Anterior cingulate cortex (tissue), 58 donors: ENCODE results near the gene GP1BA.
"Not testable (repeated sequence)": the region's sequence is repeated elsewhere in the genome, so short reads cannot be mapped to it uniquely, and the experiment has no call there.

Experiments used
- DNase-seq, 58 donors: peaks; one replicate each; lab custom pipeline; 2025; lab: John Stamatoyannopoulos, UW

Gene GP1BA

DNA sequence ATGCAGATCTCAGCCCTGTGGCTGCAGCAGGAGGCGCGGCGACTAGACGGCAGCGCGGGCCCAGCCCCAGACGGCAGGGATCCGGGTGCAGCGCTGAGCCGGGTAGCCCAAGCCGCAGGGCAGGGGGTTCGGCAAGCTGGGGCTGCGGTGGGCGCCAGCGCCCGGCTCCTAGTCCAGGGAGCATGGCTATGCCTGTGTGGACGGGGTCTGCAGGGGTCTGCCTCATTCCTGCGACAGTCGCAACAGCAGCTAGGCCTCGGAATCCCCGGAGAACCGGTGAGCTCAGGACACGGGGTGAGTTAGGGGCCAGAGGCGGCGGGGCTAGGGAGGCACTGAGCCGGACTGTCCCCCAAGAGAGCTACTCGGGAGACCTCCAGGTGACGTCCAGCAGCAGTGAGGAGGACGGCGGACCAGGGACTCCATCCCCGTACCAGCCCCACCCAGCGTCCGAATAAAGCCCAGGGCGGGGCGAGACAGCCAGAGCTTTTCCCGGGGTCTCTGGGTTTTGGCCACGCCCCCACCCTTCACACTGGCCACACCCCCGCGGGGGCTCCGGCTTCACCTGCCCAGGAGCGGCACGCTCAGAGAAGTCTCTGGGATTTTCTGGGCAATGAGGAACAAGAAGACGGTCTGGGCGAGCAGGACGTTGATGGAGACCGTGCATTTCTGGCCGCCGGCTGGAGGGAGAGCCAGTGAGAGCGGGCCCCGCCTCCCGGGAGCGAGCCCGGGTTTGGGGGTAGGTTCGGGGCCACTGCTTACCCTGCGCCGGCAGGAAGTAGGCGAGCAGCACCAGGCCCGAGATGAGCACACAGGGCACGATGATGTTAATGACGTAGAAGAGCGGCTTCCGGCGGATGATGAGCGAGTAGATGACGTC is 31.6 kb upstream of the GP1BA start:
- DNase-seq: peak in 2 of 58 donors; percentile 3 to 9

DNA sequence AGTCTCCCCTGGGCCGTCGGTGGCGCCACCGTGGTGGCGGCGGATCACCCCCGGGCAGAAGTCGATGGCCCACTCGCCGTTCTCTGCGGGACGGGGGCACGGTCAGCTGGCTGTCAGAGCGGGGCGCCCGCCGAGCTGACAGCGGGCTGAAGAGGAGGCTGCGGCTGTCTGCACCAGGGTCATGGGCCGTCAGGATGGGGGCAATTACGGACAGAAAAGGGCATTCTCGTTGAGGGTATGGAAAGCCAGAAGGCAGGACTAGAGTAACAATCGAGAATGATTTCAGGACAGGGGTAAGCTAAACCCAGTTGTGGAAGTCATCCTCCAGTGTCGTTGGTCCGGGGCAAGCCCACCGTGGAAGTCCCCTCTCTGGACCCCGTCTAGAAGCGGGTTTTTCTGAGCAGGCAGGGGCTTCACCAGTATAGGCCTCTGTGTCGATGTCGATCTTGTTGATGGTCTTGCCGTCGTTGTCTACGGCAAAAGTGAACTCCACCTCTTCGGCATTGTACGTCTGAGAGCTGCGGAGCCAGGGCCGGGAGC is 30.9 kb upstream of the GP1BA start:
- DNase-seq: no peak

DNA sequence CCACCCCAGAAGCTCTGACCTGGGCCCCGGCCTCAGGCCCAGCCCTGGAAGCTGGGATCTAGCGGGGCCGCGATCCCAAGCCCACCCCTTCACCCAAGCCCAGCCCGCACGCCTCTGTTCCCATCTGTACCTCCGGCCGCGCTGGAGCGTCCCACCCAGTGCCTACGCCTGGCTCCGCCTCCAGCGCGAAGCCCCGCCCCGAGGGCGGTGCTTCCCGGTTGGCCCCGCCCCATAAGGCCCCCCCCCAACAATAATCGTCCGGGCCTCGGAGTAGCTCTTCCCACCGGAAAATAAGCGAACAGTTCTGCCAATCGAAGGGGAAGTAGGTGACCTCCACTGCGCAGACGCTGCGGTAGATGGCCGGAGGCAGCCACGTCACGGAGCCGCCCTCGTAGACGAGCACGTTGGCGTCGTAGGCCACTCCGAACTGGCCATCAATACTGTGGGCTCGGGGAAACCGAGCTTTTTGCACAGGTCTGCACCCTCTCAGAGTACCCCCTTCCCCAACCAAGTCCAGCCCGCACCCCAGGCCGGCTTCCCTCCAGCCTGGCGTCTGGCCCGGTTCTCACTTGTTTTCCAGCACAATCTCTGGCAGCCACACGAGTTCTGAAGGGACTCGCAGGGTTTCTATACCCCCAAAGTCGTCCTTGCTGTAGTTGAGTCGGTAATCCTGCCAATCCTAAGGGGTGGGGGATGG is 30.3 kb upstream of the GP1BA start:
- peak in 33 of 58 donors; percentile 16 to 78 (median 46) for DNase-seq

DNA sequence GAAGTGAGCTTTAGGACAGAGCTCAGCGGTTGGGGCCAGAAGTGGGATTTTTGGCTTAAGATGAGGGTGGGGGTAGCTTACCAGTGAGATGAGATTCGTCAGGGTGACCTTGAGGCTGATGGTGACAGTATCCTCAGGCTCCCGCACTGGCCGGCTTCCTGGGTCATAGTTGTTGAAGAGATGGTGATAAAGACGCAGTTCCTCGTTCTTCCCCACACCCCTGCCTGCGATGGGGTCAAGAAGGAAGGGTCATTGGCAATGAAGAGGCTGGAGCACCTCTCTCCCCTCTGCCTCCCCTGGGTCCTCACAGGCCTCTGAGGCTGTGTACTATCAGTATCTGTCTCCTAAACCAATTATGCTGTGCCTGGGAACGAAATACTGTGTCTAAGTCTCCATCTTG is 29.5 kb upstream of the GP1BA start:
- DNase-seq: no peak

DNA sequence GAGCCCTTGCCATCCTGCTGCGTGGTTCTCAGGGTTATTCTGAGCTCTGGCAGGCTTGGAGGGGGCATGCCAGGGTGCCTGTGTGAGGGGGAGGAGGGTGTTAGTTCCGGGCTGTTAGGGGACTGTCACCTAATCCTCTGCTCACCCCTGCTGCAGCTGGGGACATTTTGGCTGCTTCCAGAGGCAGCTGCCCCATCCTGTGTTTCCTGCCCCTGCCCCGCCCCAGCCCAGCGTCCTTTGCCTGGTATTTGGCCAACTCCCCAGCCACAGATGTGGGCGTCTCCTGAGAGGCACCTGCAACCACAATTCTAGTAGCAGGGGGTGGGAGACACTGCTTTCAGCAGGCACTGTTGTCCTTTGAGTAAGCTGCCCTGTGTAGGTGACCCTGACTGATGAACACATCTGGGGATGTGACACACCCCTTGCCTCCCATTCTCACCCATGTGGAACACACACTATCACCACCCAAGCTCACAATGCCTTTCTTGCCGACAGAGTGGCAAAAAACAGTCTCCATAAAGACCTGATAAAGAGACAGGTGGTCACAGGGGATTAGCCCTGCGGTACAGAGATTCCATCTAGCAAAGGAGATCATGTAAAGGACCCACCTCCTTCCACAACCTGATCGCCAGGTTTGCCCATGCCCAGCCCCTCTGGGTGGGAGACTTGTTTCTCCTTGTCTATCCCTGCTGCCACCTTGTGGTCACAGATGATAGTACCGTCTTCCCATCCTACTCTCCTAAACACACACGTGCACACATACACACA is 28.8 kb upstream of the GP1BA start, which contains the start of gene CHRNE:
Gene CHRNE, minus strand, starts transcription at position 48 of the 768 bp plus-strand sequence. Its CDS starts 35 bp downstream, at position 13.
- peak in 51 of 58 donors; percentile 7 to 79 (median 44) for DNase-seq

DNA sequence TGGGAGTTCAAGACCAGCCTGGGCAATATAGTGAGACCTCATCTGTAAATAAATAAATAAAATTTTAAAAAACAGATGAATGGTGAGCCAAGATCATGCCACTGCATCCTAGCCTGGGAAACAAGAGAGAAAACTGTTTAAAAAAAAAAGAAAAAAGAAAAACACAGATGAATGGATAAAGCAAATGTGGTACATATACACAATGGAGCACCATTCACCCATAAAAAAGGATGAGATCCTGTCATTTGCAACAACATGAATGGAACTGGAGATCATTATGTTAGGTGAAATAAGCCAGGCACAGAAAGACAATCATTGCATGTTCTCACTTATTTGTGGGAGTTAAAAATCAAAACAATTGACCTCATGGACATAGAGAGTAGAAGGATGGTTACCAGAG is 25.4 kb upstream of the GP1BA start:
- not testable (repeated sequence) for DNase-seq

DNA sequence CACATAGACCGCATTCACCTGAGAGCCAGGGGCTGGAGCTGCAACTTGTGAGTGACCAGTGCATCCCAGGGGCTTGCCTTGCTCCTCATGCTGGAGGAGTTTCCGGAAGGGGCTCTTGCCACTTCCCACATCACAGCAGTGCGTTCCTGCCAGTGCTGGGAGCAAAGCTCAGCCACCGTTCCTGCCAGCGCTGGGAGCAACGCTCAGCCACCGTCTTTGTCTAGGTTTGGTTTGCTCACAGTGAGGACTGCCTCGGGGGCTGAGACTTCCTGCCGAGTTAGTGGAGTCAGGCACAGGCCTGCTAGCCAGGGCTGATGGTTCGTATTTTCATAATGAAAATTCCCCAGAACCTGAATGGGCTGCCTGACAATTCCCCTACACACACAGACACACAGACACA is 23.8 kb upstream of the GP1BA start:
- peak in 3 of 58 donors; percentile 10 to 23 (median 18) for DNase-seq

DNA sequence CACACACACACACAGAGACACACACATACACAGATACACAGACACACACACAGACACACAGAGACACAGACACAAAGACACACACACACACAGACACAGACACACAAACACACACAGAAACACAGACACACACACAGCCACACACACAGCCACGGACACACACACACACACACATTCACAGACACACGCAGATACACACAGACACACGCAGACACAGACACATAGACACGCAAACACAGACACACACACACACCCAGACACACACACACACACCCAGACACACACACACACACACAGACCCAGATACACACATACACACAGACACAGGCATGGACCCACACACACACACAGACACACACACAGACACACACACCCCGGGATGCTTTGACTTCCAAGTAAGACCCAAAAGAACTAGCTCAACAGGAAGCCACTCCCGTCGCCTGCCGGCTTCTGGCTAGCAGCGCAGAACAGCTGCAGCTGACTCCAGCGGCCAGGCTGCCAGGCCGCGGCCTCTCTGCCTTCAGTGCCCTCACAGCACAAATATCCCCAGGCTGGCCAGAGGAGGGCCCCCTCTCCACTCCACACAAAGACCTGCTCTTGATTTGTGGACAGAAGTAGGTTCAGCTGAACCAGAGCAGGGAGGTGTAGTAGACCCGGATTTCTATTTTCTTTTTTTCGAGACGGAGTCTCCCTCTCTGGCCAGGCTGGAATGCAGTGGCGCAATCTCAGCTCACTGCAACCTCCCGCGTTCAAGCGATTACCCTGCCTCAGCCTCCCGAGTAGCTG is 23.2 kb upstream of the GP1BA start:
- DNase-seq: peak in 55 of 58 donors; percentile 23 to 89 (median 70)

DNA sequence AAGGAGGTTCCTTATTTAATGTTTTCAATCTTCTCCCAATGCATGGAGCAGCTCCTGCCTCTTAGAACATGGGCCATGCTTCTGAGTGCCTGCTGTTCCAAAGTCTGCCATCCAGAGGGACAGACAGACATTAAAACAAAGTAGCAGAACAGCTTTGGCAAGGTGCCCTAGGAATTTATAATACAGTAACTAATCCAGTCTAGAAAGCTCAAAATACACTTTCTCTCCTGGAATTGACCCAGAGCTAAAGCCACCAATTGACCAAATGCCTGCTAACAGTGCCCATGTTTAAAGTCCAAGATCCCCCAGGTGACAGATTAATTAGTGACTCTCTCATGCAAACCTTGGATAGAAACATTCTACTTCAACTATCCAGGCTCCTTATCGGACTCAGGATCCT is 18.1 kb upstream of the GP1BA start:
- DNase-seq: no peak

DNA sequence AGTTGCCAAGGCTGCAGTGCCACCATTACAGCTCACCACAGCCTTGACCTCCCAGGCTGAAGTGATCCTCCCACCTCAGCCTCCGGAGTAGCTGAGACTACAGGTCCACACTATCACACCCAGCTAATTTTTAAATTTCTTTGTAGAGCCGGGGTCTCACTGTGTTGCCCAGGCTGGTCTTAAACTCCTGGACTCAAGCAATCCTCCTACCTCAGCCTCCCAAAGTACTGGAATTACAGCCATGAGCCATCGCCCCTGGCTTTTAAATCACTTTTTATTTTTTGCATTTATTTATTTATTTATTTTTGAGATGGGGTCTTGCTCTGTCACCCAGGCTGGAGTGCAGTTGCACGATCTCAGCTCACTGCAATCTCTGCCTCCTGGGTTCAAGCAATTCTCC is 17.5 kb upstream of the GP1BA start:
- DNase-seq: not testable (repeated sequence)

DNA sequence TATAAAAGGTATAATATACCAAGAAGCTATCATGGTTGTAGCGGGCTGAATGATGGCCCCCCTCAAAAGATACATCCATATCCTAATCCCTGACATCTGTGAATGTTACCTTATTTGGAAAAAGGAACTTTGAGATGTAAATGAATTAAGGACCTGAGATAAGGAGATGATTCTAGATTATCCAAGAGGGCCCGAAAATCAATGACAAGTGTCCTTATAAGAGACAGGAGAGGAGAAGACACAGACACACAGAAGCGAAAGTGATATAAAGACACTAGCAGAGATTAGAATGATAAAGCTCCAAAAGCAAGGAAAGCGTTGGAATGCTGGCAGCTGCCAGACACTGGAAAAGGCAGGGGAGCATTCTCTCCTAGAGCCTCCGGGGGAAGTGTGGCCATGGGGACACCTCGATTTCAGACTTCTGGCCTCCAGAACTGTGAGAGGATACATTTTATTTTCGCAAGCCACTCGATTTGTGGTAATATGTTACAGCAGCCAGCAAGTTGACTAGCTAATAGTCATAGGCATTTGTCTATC is 12.5 kb upstream of the GP1BA start:
- no peak for DNase-seq

DNA sequence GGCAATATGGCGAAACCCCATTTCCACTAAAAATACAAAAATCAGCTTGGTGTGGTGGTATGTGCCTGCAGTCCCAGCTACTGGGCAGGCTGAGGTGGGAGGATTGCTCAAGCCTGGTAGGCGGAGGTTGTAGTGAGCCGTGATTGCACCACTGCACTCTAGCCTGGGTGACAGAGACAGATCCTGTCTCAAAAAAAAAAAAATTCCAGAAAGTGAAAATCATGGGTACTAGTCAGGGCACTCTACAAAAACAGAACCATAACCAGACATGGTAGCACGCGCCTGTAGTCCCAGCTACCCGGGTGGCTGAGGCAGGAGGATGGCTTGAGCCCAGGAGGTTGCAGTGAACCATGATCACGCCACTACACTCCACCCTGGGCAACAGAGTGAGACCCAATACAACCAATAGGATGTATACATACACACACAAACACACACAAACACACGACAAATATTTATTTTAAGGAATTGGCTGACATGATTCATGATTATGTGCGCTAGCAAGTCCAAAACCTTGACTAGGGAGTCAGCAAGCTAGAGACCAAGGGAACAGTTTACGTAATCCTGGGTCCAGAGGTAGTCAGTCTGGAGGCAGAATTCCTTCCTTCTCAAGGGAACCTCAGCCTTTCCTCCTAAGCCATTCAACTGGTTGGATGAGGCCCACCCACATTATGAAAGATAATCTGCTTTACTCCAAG is 11.6 kb upstream of the GP1BA start:
- DNase-seq: no peak

DNA sequence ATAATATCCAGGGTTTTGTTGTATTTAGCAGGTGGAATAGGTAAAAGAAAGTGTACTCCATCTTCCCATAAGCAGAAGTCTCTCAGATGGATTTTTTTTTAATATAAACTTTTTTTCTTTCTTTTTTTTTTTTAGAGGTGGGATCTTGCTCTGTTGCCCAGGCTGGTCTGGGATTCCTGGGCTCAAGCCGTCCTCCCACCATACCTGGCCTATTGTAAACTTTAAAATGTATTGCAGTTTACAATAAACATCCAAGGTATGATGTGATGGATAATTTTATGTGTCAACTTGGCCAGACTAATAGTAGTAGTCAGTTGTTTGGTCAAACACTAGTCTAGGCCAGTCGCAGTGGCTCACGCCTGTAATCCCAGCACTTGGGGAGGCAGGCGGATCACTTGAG is 10.8 kb upstream of the GP1BA start:
- DNase-seq: no peak

DNA sequence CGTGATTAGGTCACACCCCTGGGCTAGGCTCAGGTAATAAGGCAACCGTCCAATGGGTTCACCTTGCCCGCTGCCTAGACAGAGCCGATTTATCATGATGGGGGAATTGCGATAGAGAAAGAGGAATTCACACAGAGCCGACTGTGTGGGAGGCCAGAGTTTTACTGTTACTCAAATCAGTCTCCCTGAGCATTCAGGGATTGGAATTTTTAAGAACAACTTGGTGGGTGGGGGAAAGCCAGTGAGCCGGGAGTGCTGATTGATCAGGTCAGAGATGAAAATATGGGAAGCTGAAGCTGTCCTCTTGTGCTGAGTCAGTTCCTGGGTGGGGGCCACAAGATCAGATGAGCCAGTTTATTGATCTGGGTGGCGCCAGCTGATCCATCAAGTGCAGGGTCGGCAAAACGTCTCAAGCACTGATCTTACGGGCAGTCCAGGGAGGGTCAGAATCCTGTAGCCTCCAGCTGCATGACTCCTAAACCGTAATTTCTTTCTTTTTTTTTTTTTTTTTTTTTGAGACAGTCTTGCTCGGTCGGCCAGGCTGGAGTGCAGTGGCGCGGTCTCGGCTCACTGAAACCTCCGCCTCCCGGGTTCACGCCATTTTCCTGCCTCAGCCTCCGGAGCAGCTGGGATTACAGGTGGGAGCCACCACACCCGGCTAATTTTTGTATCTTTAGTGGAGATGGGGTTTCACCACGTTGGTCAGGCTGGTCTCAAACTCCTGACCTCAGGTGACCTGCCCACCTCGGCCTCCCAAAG is 5.3 kb upstream of the GP1BA start:
- DNase-seq: not testable (repeated sequence)

DNA sequence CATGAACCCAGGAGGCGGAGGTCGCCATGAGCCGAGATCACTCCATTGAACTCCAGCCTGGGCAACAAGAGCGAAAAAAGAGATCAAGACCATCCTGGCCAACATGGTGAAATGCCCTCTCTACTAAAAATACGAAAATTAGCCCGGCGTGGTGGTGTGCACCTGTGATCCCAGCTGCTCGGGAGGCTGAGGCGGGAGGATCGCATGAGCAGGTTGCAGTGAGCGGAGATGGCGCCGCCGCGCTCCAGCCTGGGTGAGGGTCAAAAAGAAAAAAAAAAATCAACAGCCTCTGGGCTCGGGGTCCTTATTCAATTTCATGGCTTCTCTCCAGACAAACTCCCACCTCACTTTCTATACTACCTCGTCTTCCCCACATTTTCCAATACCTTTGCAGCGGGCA is 3.2 kb upstream of the GP1BA start:
- DNase-seq: no peak

DNA sequence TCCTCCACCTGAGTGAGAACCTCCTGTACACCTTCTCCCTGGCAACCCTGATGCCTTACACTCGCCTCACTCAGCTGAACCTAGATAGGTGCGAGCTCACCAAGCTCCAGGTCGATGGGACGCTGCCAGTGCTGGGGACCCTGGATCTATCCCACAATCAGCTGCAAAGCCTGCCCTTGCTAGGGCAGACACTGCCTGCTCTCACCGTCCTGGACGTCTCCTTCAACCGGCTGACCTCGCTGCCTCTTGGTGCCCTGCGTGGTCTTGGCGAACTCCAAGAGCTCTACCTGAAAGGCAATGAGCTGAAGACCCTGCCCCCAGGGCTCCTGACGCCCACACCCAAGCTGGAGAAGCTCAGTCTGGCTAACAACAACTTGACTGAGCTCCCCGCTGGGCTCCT is 679 bp downstream of the GP1BA start:
- DNase-seq: no peak

DNA sequence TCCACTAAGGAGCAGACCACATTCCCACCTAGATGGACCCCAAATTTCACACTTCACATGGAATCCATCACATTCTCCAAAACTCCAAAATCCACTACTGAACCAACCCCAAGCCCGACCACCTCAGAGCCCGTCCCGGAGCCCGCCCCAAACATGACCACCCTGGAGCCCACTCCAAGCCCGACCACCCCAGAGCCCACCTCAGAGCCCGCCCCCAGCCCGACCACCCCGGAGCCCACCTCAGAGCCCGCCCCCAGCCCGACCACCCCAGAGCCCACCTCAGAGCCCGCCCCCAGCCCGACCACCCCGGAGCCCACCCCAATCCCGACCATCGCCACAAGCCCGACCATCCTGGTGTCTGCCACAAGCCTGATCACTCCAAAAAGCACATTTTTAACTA is 1.6 kb downstream of the GP1BA start:
- no peak for DNase-seq
